A673 (cell line): ENCODE data around the gene TIRAP. TPM values are rescaled to one million over a fixed set of nuclear protein-coding genes. Genes with fewer than 3 reads are reported as not detected.
A peak's percentile ranks its signal among the peaks of the same experiment; 100 is the strongest.

Experiments used
- BruUV-seq: library from RNA; stranded (reverse); fragments of 400-500 nt; replicated peaks from 2 replicates; lab custom pipeline; 2021; lab: Mats Ljungman, UMichigan
- CTCF ChIA-PET: fragments of 300-600 bp; sonication (Branson Sonifier 250); formaldehyde crosslinking; loops from one replicate; lab custom pipeline; 2022; ENCODE audit warnings: antibody characterized with exemption; lab: Charles Lee
- POLR2A ChIA-PET: fragments of 300-600 bp; sonication (Branson Sonifier 250); formaldehyde crosslinking; loops from one replicate; lab custom pipeline; 2022; ENCODE audit warnings: antibody characterized with exemption; ENCODE audit not compliant: low non-redundant PET; lab: Charles Lee
- DNase-seq: peaks from one replicate; pipeline ENCODE4 v3.0.0-alpha.2; 2015; ENCODE audit warnings: low spot score
- H3K27ac ChIP-seq: fragments of 200-600 bp; sonication (generic); 2 replicates; pipeline ENCODE4 v1.5.1; 2016; ENCODE audit warnings: mixed run types, low read depth, mild to moderate bottlenecking, mixed read lengths, antibody characterized with exemption, low read length; ENCODE audit not compliant: poor library complexity, severe bottlenecking
- H3K27me3 ChIP-seq: fragments of 200-600 bp; sonication (generic); replicated peaks from 2 replicates; pipeline ENCODE4 v1.6.1; 2017; ENCODE audit warnings: mixed run types, low read depth, mild to moderate bottlenecking, mixed read lengths, antibody characterized with exemption, low read length; ENCODE audit not compliant: insufficient read depth, poor library complexity
- H3K36me3 ChIP-seq: fragments of 200-600 bp; sonication (generic); 2 replicates; pipeline ENCODE4 v1.6.1; 2016; ENCODE audit warnings: mixed run types, mild to moderate bottlenecking, mixed read lengths, antibody characterized with exemption, low read length; ENCODE audit not compliant: insufficient read depth, poor library complexity, severe bottlenecking
- H3K4me1 ChIP-seq: fragments of 200-600 bp; sonication (generic); 2 replicates; pipeline ENCODE4 v1.6.1; 2017; ENCODE audit warnings: mixed run types, mild to moderate bottlenecking, mixed read lengths, antibody characterized with exemption, low read length; ENCODE audit not compliant: insufficient read depth, poor library complexity, severe bottlenecking
- H3K4me3 ChIP-seq: fragments of 200-600 bp; sonication (generic); 2 replicates; pipeline ENCODE4 v1.5.1; 2016; ENCODE audit warnings: low read depth, mixed run types, mild to moderate bottlenecking, mixed read lengths, low read length; ENCODE audit not compliant: poor library complexity, severe bottlenecking
- H3K9me3 ChIP-seq: fragments of 200-600 bp; sonication (generic); 2 replicates; pipeline ENCODE4 v1.6.1; 2016; ENCODE audit warnings: mixed run types, low read depth, mild to moderate bottlenecking, mixed read lengths, antibody characterized with exemption, low read length; ENCODE audit not compliant: poor library complexity, severe bottlenecking
- EZH2 ChIP-seq: fragments of 200-600 bp; sonication (generic); IDR thresholded peaks from 2 replicates; pipeline ENCODE4 v1.6.1; 2017; ENCODE audit warnings: borderline replicate concordance, low read depth, mild to moderate bottlenecking, mixed read lengths, antibody characterized with exemption, low read length; ENCODE audit not compliant: poor library complexity, severe bottlenecking
- intact Hi-C: fragments of 100-400 bp; cut with micrococcal nuclease; formaldehyde crosslinking; loops from one replicate; pipeline ENCODE4 v1.10.0; 2022; ENCODE audit not compliant: unreplicated experiment
- total RNA-seq: library from RNA; stranded (reverse); gene quantifications from 2 replicates; pipeline ENCODE4 v1.2.3, GENCODE V29; 2021
- TF ChIP-seq, protein P1 (sequence below): fragments of 300-800, 200-600 bp; sonication (generic); conservative IDR thresholded peaks from 2 replicates; pipeline ENCODE4 v1.5.1; 2017; ENCODE audit warnings: low read depth, mild to moderate bottlenecking, antibody characterized with exemption, low read length, moderate library complexity, mixed read lengths

Gene TIRAP
- total RNA-seq, 1 experiment from 2014 or later, result 11.3 TPM

DNA sequence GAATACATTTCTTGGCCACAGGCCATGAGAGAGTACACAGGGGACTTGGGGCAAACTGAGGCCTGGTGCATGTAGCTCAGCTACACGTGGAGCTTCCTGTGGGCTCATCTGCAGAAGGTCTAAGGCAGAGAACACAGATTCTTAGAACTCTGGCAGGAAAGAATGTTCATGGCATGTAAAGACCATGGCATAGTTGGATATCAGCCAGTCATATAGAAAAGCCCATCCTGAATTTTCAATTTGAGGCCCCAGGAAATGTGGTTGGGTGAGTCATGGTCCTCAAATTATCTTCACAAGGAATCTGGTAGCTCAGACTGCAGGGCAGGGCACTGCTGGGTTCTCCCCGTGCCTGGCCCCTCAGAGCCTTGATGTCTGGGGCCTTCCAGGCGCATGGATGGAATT, 58.9 kb downstream of the TIRAP start:
- BruUV-seq, result no TSS peak
- intact Hi-C loops, result no loop called here
- POLR2A ChIA-PET, result interaction anchor here (0.6 kb wide), 1 partner anchor 454 kb away, joined by 3 read pairs; the partner anchor contains the start of gene HYLS1

DNA sequence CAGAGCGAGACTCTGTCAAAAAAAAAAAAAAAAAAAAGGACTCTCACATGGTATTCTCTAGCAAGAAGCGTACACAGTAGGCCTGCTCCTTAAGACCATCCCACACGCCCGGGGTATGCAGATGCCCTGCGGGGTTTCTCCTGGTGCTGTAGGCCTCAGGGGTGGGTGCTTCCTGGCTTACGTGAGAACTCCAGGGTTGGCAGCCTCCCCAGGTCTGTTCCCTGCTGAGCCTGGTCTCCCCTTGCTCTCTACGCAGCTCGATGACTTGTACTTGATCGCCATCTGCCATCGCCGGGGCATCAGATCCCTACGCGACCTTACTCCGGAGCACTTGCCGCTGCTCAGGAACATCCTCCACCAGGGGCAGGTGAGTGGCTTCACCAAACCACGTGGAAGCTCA, 60.2 kb downstream of the TIRAP start:
- H3K9me3 ChIP-seq, result no peaks in the 10 kb centered on the region
- peaks cover 38% of the 10 kb centered on the region for H3K4me1 ChIP-seq
- no peak for DNase-seq
- no peaks in the 10 kb centered on the region for H3K36me3 ChIP-seq
- intact Hi-C loops, result no loop called here
- BruUV-seq, result no TSS peak
- H3K27me3 ChIP-seq, result no peaks in the 10 kb centered on the region
- H3K27ac ChIP-seq, result peak overlapping the region; percentile 10
- ChIA-PET POLR2A (no interaction called here), CTCF (no interaction called here)
- H3K4me3 ChIP-seq, result no peak overlapping the region
- TF ChIP-seq, protein P1, sequence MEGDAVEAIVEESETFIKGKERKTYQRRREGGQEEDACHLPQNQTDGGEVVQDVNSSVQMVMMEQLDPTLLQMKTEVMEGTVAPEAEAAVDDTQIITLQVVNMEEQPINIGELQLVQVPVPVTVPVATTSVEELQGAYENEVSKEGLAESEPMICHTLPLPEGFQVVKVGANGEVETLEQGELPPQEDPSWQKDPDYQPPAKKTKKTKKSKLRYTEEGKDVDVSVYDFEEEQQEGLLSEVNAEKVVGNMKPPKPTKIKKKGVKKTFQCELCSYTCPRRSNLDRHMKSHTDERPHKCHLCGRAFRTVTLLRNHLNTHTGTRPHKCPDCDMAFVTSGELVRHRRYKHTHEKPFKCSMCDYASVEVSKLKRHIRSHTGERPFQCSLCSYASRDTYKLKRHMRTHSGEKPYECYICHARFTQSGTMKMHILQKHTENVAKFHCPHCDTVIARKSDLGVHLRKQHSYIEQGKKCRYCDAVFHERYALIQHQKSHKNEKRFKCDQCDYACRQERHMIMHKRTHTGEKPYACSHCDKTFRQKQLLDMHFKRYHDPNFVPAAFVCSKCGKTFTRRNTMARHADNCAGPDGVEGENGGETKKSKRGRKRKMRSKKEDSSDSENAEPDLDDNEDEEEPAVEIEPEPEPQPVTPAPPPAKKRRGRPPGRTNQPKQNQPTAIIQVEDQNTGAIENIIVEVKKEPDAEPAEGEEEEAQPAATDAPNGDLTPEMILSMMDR, result no peak
- TF ChIP-seq EZH2, result no peak

More for the DNA sequence above, 58.9 kb downstream of the TIRAP start:
- peak; percentile 94 for DNase-seq
- H3K27ac ChIP-seq, result peak overlapping the region; percentile 63
- H3K36me3 ChIP-seq, result no peaks in the 10 kb centered on the region
- no peaks in the 10 kb centered on the region for H3K9me3 ChIP-seq
- H3K27me3 ChIP-seq, result no peaks in the 10 kb centered on the region
- no peak for TF ChIP-seq EZH2
- TF ChIP-seq, protein P1, result no peak
- no peak overlapping the region for H3K4me3 ChIP-seq
- CTCF ChIA-PET, result no interaction called here
- peaks cover 35% of the 10 kb centered on the region for H3K4me1 ChIP-seq

Other genes with a start within 250 kb of the TIRAP start
- gene CDON, start 220.2 kb upstream of the TIRAP start, total RNA-seq, result 25.3 and 31.0 TPM in 2 replicates
- gene RPUSD4, start 71.4 kb upstream of the TIRAP start, total RNA-seq, result 45.3 and 53.9 TPM in 2 replicates
- gene FAM118B, start 71.3 kb upstream of the TIRAP start, total RNA-seq, result 34.8 and 40.3 TPM in 2 replicates
- gene SRPRA, start 14.2 kb upstream of the TIRAP start, total RNA-seq, result 123 and 136 TPM in 2 replicates
- 72.6 and 76.1 TPM in 2 replicates for gene FOXRED1, start 13.9 kb upstream of the TIRAP start, total RNA-seq
- 31.2 and 38.4 TPM in 2 replicates for gene DCPS, start 21.0 kb downstream of the TIRAP start, total RNA-seq
- gene ST3GAL4, start 72.6 kb downstream of the TIRAP start, total RNA-seq, result 26.4 and 29.9 TPM in 2 replicates